Measurements from ENCODE around the gene IFNAR2.

- TF ChIP-seq CTCF (conservative IDR thresholded peaks at IDR 0.05) (no peak), ZFX (IDR thresholded peaks at IDR 0.05) (no peak)
Observed at GRCh38 chr21:33197496-33197895, 32.2 kb upstream of the IFNAR2 start.

All from C4-2B (cell line).